PC-3 (cell line): ENCODE data around the gene BAIAP3. TPM values are rescaled to one million over a fixed set of nuclear protein-coding genes. Genes with fewer than 3 reads are reported as not detected.

Experiments
- ATAC-seq: fragments of 200-7000 bp; cut with Tn5 transposase; 2 replicates; pipeline ENCODE4 v1.9.1; 2020; ENCODE audit warnings: mild to moderate bottlenecking, moderate library complexity
- BruUV-seq: library from RNA; stranded (reverse); fragments of 400-500 nt; replicated peaks from 2 replicates; lab custom pipeline; 2021; lab: Mats Ljungman, UMichigan
- CTCF ChIA-PET: fragments of 300-600 bp; sonication (Branson Sonifier 250); formaldehyde crosslinking; loops from one replicate; lab custom pipeline; 2022; ENCODE audit warnings: antibody characterized with exemption; lab: Charles Lee
- POLR2A ChIA-PET: fragments of 300-600 bp; sonication (Branson Sonifier 250); formaldehyde crosslinking; loops from one replicate; lab custom pipeline; 2022; ENCODE audit warnings: antibody characterized with exemption; ENCODE audit not compliant: unreplicated experiment; lab: Charles Lee
- DNase-seq: peaks from one replicate; pipeline ENCODE4 v3.0.0-alpha.2; 2015
- H2AFZ ChIP-seq: fragments of 300-600 bp; sonication (generic); 2 replicates; pipeline ENCODE4 v1.6.0; 2016; ENCODE audit warnings: antibody characterized with exemption, low read length
- H3F3A ChIP-seq: fragments of 300-600 bp; sonication (generic); one replicate; pipeline ENCODE4 v1.6.0; 2017; ENCODE audit warnings: antibody characterized with exemption, low read length, control low read depth, mild to moderate bottlenecking; ENCODE audit not compliant: unreplicated experiment
- H3K27ac ChIP-seq: fragments of 300-600 bp; sonication (generic); 2 replicates; pipeline ENCODE4 v1.5.1; 2016; ENCODE audit warnings: mild to moderate bottlenecking, low read length
- H3K27me3 ChIP-seq: fragments of 300-600 bp; sonication (generic); 2 replicates; pipeline ENCODE4 v1.6.1; 2016; ENCODE audit warnings: low read length, mixed read lengths
- H3K36me3 ChIP-seq: fragments of 300-600 bp; sonication (generic); 2 replicates; pipeline ENCODE4 v1.6.1; 2016; ENCODE audit warnings: low read depth, mixed run types, low read length, mixed read lengths
- H3K4me1 ChIP-seq: fragments of 300-600 bp; sonication (generic); 2 replicates; pipeline ENCODE4 v1.5.1; 2016; ENCODE audit warnings: low read length; ENCODE audit not compliant: insufficient read depth
- H3K4me2 ChIP-seq: fragments of 300-600 bp; sonication (generic); 2 replicates; pipeline ENCODE4 v1.6.0; 2016; ENCODE audit warnings: low read length
- H3K4me3 ChIP-seq: fragments of 300-600 bp; sonication (generic); 2 replicates; pipeline ENCODE4 v1.5.1; 2016; ENCODE audit warnings: mild to moderate bottlenecking, low read length, mixed read lengths
- H3K79me2 ChIP-seq: fragments of 300-600 bp; sonication (generic); 2 replicates; pipeline ENCODE4 v1.6.1; 2017; ENCODE audit warnings: low read length, mixed read lengths
- H3K9ac ChIP-seq: fragments of 300-600 bp; sonication (generic); 2 replicates; pipeline ENCODE4 v1.6.0; 2016; ENCODE audit warnings: mild to moderate bottlenecking, low read length
- H3K9me2 ChIP-seq: fragments of 300-600 bp; sonication (generic); replicated peaks from 2 replicates; pipeline ENCODE4 v1.6.1; 2016; ENCODE audit warnings: mixed run types, low read length, mixed read lengths
- H3K9me3 ChIP-seq: fragments of 300-600 bp; sonication (generic); 2 replicates; pipeline ENCODE4 v1.6.1; 2016; ENCODE audit warnings: low read length, mixed read lengths
- H4K20me1 ChIP-seq: fragments of 300-600 bp; sonication (generic); 2 replicates; pipeline ENCODE4 v1.6.1; 2016; ENCODE audit warnings: low read length, mixed read lengths
- EZH2 ChIP-seq: fragments of 300-600 bp; sonication (generic); IDR thresholded peaks from one replicate; pipeline ENCODE4 v1.6.1; 2017; ENCODE audit warnings: antibody characterized with exemption, mild to moderate bottlenecking, low read length; ENCODE audit not compliant: unreplicated experiment
- EZH2phosphoT487 ChIP-seq: fragments of 300-600 bp; sonication (generic); IDR thresholded peaks from 2 replicates; pipeline ENCODE4 v1.6.1; 2018; ENCODE audit warnings: mild to moderate bottlenecking, antibody characterized with exemption, low read length, borderline replicate concordance
- intact Hi-C: fragments of 100-400 bp; cut with micrococcal nuclease; formaldehyde crosslinking; loops from 2 replicates; pipeline ENCODE4 v1.9.0; 2023
- total RNA-seq: library from RNA; depleted of rRNA; stranded (reverse); fragments of >200 nt; gene quantifications from 2 replicates; pipeline ENCODE4 v1.2.3, GENCODE V29; 2014
- TF ChIP-seq, protein P1 (sequence below): fragments of 300-600 bp; sonication (generic); conservative IDR thresholded peaks from 2 replicates; pipeline ENCODE4 v1.5.1; 2017; ENCODE audit warnings: antibody characterized with exemption, low read depth, mild to moderate bottlenecking, low read length

The BAIAP3 gene
- total RNA-seq, 1 experiment from 2014 or later = 13.1 TPM

DNA sequence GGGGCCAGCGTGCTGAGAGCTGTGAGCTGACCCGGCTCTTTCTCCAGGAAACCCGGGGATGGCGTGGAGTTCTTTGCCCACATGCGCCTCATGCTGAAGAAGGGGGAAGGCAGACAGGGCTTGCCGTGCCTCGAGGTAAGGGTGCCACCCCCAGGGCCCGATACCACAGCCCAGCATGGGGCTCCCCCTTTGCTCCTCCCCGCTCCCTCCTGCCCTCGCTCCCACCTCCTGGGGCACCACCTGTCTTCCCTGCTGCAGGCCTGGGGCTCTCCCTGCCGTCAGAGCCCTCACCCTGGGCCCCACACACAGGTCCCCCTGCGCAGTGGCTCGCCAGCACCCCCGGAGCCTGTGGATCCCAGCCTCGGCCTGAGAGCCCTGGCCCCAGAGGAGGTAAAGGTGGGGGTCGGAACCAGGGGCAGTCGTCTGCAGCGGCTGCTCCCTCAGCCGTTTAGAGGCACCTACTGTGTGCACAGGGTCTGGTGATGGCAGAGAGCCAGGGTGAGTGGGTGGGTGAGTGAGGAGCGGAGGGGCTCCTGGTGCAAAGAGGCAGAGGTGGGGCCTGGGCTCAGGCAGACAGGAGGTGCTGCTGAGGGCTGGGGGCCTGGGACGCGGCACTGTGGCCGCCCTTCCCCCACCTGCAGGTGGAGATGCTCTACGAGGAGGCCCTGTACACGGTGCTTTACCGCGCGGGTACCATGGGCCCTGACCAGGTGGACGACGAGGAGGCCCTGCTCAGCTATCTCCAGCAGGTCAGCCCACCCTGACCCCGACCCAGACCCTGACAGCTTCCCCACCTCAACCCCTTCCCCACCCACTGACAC lies 5.6 kb downstream of the BAIAP3 start:
- no peaks in the 10 kb centered on the region for H3K36me3 ChIP-seq
- no peak overlapping the region for H3K4me2 ChIP-seq
- intact Hi-C loops = no loop called here
- no peak overlapping the region for H2AFZ ChIP-seq
- H3K4me3 ChIP-seq = no peak overlapping the region
- H3K27ac ChIP-seq = no peak overlapping the region
- CTCF ChIA-PET = interaction anchor here (0.5 kb wide), 1 partner anchor 514 kb away, joined by 3 read pairs; no protein-coding TSS in a partner anchor
- POLR2A ChIA-PET = no interaction called here
- DNase-seq = no peak
- H3K4me1 ChIP-seq = no peaks in the 10 kb centered on the region
- no peaks in the 10 kb centered on the region for H3F3A ChIP-seq
- H3K9me2 ChIP-seq = no peaks in the 10 kb centered on the region
- H3K27me3 ChIP-seq = no peaks in the 10 kb centered on the region
- H3K9ac ChIP-seq = no peak overlapping the region
- no peaks in the 10 kb centered on the region for H3K9me3 ChIP-seq
- BruUV-seq = no TSS peak
- no peaks in the 10 kb centered on the region for H4K20me1 ChIP-seq
- no peak for ATAC-seq
- no peak for TF ChIP-seq EZH2
- TF ChIP-seq, protein P1, sequence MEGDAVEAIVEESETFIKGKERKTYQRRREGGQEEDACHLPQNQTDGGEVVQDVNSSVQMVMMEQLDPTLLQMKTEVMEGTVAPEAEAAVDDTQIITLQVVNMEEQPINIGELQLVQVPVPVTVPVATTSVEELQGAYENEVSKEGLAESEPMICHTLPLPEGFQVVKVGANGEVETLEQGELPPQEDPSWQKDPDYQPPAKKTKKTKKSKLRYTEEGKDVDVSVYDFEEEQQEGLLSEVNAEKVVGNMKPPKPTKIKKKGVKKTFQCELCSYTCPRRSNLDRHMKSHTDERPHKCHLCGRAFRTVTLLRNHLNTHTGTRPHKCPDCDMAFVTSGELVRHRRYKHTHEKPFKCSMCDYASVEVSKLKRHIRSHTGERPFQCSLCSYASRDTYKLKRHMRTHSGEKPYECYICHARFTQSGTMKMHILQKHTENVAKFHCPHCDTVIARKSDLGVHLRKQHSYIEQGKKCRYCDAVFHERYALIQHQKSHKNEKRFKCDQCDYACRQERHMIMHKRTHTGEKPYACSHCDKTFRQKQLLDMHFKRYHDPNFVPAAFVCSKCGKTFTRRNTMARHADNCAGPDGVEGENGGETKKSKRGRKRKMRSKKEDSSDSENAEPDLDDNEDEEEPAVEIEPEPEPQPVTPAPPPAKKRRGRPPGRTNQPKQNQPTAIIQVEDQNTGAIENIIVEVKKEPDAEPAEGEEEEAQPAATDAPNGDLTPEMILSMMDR = no peak
- no peak for TF ChIP-seq EZH2phosphoT487
- H3K79me2 ChIP-seq = no peaks in the 10 kb centered on the region

DNA sequence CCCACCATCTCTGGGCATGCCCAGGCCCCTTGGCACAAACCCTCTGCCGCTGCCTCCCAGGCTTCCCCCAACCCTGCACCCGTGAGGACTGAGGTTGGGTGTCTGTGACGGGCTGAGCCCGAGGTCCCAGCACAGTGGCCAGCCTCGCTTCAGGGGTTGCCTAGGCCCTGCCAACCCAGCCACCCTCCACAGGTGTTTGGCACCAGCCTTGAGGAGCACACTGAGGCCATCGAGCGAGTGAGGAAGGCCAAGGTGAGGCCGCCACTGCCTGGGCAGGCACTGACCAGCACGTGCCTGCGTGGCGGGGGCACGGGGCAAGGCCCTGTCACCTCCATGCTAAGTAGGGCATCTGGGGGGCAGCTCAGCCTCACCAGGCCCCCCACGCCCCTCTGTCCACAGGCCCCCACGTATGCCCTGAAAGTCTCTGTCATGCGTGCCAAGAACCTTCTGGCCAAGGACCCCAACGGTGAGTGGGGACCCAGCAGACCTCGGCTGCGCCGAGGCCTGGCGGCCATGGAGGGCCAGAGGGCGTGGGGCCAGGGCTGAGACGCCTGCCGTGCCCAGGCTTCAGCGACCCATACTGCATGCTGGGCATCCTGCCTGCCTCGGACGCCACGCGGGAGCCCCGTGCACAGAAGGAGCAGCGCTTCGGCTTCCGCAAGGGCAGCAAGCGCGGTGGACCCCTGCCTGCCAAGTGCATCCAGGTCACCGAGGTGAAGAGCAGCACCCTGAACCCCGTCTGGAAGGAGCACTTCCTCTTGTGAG lies 7.5 kb downstream of the BAIAP3 start:
- Histone ChIP-seq H3K27ac (no peak overlapping the region), H3F3A (no peaks in the 10 kb centered on the region), H2AFZ (no peak overlapping the region), H3K9ac (no peak overlapping the region), H3K4me1 (no peaks in the 10 kb centered on the region; the same call in 1 of the 2 replicates), H3K79me2 (no peaks in the 10 kb centered on the region), H3K27me3 (no peaks in the 10 kb centered on the region), H4K20me1 (no peaks in the 10 kb centered on the region), H3K4me3 (no peak overlapping the region), H3K4me2 (no peak overlapping the region), H3K9me2 (no peaks in the 10 kb centered on the region), H3K9me3 (no peaks in the 10 kb centered on the region), H3K36me3 (no peaks in the 10 kb centered on the region)
- POLR2A ChIA-PET = no interaction called here
- CTCF ChIA-PET = no interaction called here
- intact Hi-C loops = no loop called here
- DNase-seq = no peak
- TF ChIP-seq, protein P1 = no peak
- TF ChIP-seq EZH2 (no peak), EZH2phosphoT487 (no peak)
- no peak for ATAC-seq
- no TSS peak for BruUV-seq
